Right ventricle myocardium inferior (tissue), 1 donor: ENCODE data around the gene FASN. TPM values are rescaled to one million over a fixed set of nuclear protein-coding genes. Genes with fewer than 3 reads are reported as not detected.
A peak's percentile ranks its signal among the peaks of the same experiment; 100 is the strongest.
"Not testable (repeated sequence)": the region's sequence is repeated elsewhere in the genome, so short reads cannot be mapped to it uniquely, and the experiment has no call there.

Experiments
- ATAC-seq: fragments of 200-7000 bp; cut with Tn5 transposase; one replicate; pipeline ENCODE4 v1.9.1; 2020; ENCODE audit warnings: mild to moderate bottlenecking, moderate library complexity
- DNase-seq: peaks from one replicate; pipeline ENCODE4 v3.0.0; 2021; ENCODE audit errors: missing footprints
- intact Hi-C: fragments of 100-400 bp; cut with DNase I; formaldehyde crosslinking; loops from one replicate; pipeline ENCODE4 v1.11.0; 2022
- long read RNA-seq: library from polyadenylated mRNA; unstranded; transcript quantifications from one replicate; pipeline ENCODE4 v2.0.0, GENCODE V29; 2021
- total RNA-seq: library from RNA; stranded (reverse); fragmentation: NEBNext Ultra II Directional; extraction: Animal tissue kit (Norgen Biotek cat#: 25700); gene quantifications from one replicate; pipeline ENCODE4 v1.2.1, GENCODE V29; 2021
- donor health status: DM: no; HTN: yes; CAD: no; lungs with severe emphysema.

The FASN gene
- 46.6 TPM for total RNA-seq
- long read RNA-seq, partial matches to known transcripts, result 8 of 10 reads
- long read RNA-seq, other reads (novel, unspliced or antisense), result 1 of 10 reads

DNA sequence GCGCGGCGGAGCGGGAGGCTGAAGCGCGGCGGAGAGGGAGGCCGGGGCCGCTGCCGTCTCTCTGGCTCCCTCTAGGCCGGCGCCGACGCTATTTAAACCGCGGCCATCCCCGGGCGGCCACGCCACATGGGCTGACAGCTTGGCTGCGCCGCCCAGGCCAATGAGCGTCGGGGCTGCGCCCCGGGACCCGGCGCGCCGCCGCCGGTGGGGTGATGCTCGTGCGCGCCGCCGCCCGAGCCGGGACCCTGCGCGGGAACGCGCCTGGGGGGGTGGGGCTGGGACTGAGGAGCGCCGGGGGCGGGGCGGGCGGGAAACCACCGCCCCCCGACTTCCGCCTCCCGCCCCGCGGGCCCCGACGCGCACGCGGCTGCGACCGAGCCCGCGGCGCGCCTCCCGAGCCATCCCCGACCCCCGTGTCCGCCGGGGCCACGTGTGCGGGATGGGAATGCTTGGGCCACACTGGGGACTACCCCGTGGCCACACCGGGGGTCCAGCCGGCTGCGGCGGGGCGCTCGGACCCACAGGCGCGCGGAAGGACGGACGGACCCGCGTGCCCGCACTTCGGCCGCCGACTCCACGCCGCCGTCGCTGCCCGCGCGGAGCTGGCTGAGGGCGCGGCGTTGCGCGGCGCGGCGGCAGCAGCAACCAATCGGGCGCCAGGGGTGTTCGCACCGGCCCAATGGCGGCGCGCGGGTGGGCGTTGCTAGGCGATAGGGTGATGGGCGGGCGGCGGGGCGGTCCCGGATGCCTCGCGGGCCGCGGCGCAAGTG is at the start of gene FASN:
Gene FASN (minus strand): TSS at position 68 of the 770 bp plus-strand sequence. CDS start 1,791 bp downstream, outside the sequence.
- intact Hi-C loops, result loop anchor here (1.0 kb wide), 1 partner anchor 61 kb away; the partner anchor contains the start of gene DCXR
- ATAC-seq (peak; percentile 89), DNase-seq (peak; percentile 97)

DNA sequence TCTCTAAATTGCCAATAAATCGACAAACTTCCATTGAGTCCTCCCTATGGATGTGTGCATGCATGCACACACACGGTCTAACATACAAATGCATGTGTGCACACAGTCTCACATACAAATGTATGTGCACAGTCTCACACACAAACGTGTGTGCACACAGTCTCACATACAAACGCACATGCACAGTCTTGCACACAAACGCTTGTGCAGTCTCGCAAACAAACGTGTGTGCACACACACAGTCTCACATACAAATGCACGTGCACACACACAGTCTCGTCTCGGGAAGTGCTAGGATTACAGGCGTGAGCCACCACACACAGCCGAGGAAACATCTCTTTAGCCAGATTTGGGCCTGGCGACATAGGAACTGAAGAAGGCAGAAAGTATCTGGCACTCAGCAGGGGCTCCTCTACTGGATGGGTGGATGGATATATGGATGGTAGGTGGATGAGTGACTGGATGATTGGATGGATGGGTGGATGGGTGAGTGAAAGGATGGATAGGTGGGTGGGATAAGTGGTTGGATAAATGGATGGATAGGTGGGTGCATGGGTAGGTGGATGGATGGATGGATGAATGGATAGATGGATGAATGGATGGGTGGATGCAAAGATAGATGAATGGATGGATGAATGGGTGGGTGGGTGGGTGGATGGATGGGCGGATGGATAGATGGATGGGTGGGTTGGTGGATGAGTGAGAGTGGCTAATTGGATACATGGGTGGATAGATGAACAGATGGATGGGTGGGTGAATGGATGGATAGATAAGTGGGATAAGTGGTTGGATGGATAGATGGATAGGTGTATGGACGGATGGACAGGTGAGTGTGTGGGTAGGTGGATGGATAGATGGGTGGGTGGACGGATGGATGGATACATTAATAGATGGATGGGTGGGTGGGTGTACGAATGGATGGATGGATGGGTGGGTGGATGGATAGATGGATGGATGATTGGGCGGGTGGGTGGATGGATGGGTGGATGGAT is 48.9 kb upstream of the FASN start:
- ATAC-seq (no peak), DNase-seq (no peak)
- intact Hi-C loops, result no loop called here

DNA sequence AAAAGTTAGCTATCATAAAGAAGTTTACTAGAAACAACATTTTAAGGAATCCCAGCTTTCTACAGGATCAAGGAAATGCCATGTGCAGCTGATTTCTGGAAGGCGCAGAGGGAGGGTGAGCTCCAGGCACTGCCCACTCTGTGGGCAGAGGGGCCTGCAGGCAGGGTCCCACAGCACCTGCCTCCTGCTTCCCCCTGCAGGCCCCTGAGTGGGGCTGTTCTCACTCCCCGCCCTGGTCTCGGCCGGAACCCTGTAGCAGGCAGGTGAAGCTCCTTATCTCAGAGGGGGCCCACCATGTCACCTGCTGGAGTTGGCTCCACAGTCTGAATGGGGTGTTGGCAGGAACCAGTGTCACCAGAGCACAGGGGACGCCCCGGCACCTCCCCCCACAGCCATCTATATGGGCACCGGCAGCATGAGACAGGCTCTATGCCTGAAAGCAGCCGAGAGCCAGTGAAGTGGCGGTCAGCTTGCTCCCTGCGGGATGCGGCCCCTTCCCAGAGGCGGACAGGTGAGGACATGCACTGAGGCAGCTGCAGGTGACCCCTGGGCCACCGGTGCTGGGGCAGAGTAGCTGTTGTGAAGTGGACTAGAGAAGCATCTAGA is 47.6 kb upstream of the FASN start:
- ATAC-seq (no peak), DNase-seq (no peak)
- intact Hi-C loops, result no loop called here

DNA sequence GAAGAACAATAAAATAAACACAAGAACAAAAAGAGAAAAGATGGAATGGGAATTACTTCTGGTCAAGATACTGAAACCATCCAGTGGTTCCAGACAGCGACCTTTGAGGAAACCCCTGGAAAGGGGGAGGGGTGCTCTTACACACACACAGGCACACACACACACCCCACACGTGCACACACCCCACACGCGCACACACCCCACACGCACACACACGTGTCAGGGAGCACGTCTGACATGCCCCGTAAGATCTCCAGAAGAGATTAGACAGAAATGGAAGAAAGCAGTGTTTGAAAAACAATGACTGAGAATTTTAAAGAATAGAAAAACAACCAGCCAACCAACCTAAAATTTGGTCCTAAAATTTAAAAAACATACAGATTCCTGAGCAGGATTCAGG is 45.3 kb upstream of the FASN start:
- DNase-seq, result no peak
- no peak for ATAC-seq
- intact Hi-C loops, result no loop called here

DNA sequence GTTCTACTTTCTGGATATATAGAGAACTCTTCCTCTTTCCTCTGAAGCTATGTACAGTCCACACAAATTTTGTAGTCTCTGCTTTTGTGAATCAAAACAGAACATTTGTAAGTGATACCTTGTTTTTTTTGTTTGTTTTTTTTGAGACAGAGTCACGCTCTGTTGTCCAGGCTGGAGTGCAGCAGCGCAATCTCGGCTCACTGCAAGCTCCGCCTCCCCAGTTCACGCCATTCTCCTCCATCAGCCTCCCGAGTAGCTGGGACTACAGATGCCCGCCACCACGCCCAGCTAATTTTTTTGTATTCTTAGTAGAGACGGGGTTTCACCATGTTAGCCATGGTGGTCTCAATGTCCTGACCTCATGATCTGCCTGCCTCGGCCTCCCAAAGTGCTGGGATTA is 41.9 kb upstream of the FASN start:
- DNase-seq, ATAC-seq, intact Hi-C loops: not testable (repeated sequence)

DNA sequence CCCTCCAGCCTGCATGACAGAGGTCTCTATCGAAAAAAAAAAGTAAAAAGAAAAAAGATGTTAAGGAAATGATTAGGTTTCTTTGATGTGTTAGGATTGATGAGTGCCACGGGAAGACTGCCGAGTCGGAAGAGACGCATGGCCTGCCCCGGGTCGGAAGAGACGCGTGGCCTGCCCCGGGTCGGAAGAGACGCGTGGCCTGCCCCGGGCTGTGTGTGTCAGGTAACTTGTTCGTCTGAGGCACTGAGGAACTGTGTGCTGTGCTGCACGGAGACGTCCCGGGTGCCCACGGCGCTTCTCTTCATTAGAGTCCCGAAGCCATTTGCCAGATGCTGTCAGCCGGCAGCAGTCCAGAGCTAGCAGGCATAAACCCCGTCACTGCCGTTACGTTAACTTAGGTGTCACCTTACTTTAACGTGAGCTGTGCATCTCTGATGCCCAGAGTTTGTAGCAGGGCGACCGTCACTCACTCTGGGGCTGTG is 40.5 kb upstream of the FASN start:
- intact Hi-C loops, result no loop called here
- DNase-seq (no peak), ATAC-seq (no peak)

DNA sequence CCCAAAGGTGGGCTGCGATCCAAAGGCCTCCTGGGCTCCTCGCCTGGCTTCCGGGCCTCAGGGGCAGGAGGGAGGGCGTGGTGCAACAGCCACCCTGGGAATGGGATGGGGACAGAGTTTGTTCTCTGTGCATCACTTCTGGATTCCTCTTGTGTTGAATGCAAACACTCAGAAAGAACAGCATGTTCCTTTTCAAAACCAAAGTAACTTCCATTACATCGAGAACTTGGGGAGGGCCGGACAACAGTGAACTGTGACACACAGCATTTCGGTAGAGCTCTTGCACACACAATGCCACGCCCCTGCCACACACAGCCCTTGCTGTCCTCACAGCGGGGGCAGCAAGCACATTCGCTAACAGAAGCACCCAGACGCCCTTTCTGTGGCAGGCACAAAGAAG is 36.1 kb upstream of the FASN start:
- intact Hi-C loops, result no loop called here
- no peak for ATAC-seq
- no peak for DNase-seq

DNA sequence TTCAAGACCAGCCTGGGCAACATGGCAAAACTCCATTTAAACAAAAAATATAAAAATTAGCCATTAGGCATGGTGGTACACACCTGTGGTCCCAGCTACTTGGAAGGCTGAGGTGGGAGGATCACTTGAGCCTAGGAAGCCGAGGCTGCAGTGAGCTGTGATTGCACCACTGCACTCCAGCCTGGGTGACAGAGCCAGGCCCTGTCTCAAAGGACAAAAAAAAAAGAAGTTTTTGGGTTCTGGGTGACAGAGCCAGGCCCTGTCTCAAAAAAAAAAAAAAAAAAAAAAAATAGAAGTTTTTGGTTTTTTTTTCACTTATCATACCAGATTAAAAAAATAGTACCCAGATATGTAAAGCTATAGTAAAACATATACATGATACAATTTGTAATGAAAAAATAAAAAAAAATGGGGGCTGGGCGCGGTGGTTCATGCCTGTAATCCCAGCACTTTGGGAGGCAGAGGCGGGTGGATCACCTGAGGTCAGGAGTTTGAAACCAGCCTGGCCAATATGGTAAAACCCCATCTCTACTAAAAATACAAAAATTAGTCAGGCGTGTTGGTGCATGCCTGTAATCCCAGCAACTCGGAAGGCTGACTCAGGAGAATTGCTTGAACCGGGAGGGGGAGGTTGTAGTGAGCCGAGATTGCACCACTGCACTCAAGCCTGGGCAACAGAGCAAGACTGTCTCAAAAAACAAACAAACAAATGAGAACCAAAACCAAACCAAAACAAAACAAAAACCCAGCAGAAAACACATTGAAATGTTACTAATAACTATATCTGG is 35.3 kb upstream of the FASN start:
- DNase-seq, ATAC-seq, intact Hi-C loops: not testable (repeated sequence)

DNA sequence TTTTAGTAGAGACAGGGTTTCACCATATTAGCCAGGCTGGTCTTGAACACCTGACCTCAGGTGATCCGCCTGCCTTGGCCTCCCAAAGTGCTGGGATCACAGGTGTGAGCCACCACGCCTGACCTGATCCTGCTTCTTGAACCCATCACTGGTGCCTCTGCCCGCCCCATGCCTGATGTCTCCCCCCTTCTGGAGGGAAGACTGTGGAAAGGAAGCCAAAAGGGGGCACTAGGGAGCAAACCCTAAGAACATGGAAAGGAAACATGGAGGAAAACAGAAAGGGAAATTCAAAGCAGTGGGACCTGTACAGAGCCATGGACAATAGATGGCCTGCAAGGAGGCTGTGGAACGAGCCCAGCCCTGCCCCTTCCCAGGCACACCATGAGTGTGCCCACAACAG is 31.1 kb upstream of the FASN start:
- intact Hi-C loops, result no loop called here
- DNase-seq (no peak), ATAC-seq (no peak)

DNA sequence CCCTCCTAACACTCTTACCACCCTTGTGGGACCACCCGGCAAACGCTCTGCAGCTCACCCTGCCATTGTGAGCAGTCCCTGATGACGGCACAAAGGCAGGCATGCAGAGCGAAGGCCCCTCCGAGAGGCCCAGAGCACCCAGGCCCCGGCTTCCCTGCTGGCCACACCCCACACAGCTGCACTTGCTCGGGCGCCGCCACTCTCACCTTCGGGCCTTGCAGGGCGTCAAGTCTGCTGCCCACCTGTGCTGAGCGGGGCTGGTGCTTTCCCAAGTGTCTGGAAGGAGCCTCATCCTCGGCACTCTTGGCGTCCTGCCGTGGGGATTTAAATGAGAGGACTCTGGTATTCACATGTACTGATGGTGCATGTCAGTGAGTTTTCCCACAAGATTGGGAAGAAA is 30.3 kb upstream of the FASN start:
- DNase-seq, result no peak
- intact Hi-C loops, result no loop called here
- ATAC-seq, result no peak

DNA sequence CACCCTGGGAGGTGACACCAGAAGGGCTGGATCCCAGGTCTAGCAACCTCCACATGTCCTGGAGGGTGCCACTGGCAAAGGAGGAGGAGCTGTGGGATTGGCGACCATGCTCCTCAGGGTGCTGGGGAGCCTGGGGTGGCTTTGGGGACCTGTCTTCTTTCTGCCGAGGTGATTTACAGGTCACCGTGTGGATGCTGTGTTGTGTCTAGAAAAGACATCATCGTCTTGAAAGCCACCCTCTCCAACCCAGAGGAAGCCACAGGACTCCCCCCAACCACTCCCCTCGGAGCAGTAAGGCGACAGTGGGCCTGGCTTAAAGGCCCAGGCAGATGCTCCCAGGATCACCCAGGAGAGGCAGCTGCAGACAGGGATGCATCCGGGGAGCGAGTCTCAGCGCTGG is 29.7 kb upstream of the FASN start:
- DNase-seq, result no peak
- ATAC-seq, result no peak
- intact Hi-C loops, result no loop called here

DNA sequence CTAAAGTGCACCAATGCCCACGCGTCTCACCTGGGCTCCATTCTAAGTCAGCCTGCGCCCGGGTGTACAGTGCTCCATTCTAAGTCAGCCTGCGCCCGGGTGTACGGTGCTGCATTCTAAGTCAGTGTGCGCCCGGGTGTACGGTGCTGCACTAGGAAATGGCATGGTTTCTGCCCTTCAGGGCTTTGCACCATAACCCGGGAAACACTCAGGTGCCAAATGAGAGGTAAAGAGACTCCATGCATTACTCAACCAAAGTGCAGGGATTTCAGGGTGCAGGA is 29.2 kb upstream of the FASN start:
- intact Hi-C loops, result no loop called here
- no peak for ATAC-seq
- DNase-seq, result no peak

DNA sequence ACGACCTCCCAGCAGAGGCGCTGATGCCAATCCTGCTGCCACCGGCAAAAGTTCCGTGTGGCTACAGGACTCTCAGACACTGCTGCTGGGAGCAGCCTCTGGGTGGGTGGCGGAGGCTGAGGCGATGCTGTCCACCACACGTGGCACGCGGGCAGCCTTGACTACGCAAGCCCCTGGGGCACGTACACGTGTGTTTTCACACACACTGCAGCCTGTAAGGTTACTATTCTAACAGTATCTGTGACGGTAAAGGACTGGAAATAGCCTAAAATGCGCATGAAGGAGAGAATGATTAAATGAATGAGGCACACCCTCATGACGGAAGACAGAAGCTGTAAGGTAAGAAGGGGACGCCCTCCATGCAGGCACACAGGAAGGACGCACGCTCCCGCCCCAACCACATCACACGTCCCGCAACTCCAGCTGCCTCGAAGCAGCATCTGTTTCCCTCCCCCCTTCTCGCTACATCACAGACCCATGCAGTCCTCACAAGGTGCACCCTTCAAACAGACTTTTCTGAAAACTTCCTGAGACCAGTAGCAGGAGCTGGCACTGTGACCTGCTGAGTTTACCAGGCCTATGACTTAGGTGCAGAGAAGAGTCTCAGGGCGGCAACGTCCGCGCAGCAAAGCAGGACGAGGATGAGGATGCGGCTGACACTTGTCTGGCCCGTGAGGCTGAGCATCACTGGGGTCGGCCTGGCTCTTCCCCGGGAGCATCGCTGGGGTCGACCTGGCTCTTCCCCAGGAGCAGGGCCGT is 28.7 kb upstream of the FASN start:
- ATAC-seq (no peak), DNase-seq (no peak)
- intact Hi-C loops, result no loop called here

DNA sequence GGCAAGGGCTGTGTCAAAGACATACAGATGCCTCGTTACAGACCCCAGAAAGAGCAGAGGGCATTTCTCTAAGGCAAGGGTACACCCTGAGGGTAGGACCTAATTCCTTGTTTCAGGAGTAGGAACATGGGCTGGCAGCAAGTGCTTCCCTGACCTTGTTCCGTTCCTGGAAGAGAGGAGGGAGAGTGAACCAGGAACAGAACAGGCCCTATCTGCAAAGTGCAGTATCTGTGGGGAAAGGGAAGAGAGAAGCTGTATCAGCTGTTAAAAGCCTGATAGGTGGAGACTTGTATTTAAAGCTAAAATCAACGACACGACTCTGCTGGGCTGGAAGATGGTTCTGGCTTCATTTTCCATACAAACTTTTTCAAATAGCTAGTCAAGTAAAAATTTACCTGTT is 26.1 kb upstream of the FASN start:
- intact Hi-C loops, result no loop called here
- ATAC-seq (no peak), DNase-seq (no peak)

DNA sequence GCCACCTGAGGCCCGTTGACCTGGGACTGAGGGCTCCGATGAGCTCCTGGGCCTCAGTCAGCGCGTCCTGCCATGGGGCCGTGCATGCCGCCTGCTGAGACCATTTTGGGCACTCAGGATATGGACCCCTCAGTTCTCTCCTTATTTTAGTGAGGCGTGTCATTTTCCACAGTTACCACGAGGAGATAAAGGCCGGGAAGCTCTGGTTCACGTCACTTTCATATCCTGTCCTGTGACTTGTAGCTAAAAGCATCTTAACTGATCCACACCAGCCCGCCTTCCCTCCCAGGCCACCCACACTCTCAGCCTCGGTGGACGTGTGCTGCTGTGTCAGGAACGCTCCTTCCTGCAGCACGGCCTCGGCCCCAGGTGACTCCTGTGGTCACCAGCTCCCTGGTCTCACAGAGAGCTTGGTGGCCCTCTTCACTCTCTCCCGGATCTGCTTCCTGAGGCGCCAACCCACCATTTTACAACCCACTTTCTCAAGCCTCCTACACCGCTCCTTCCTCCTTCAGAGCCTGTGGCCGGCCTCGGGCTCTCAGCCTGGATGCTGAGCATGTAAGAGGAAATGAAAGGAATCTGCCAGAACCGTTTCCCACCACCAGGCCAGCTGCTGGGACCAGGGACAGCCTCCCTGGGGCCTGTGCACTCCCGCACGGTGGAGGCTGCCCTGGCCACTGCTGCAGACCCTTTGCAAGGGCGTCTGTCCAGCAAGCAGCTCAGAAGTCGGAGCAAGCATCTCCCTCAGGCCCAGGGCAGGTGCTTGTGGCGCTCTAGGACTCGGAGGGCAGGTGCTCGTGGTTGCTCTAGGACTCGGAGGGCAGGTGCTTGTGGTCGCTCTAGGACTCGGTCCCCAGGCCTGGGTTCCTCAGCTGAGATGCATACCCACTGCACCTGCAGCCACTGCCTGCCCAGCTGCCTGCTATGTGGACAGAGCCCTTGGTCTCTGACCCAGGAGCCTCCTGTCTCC is 23.9 kb upstream of the FASN start:
- no peak for DNase-seq
- intact Hi-C loops, result no loop called here
- no peak for ATAC-seq

DNA sequence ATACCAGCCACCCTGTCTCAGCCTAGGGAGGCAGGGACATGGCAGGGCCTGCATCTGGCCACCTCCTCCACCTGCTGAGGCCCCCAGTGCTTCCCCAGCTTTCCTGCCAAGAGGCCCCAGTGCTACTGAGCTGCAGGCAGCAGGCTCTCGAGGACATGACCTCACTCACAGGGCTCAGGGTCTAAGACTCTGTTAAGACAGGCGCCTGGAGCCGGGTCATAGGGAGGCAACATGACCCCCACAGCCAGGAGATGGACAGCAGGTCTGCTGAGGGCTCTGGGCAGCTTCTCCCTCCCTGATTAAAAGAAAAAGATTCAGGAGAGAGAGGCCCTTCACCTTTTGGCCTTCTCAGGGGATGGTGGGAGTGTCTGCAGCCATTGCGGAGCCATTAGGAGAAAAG is 23.2 kb upstream of the FASN start:
- intact Hi-C loops, result no loop called here
- DNase-seq, result no peak
- no peak for ATAC-seq

DNA sequence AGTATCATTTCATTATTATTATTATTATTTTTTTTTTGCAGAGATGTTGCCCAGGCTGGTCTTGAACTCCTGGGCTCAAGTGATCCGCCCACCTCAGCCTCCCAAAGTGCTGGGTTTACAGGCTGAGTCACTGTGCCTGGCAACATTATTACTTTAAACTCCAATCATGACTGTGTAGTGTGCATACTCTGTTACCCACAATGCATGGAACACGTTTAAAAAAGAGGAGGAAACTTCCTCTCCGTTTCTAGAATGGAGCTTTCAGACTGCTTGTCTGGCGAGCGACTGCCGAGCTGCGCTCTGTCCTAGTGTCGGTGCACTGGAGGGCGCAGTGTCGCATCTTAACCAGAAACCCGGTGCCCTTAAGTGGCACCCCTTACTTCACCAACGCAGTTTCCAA is 22.1 kb upstream of the FASN start:
- no peak for DNase-seq
- intact Hi-C loops, result no loop called here
- no peak for ATAC-seq
